Measurements from ENCODE around the gene COG2. TPM values are rescaled to one million over a fixed set of nuclear protein-coding genes. Genes with fewer than 3 reads are reported as not detected.
"Not testable (repeated sequence)": the region's sequence is repeated elsewhere in the genome, so short reads cannot be mapped to it uniquely, and the experiment has no call there.

Gene COG2
- total RNA-seq, 1 donor from 2014 or later: 20.4 TPM

DNA sequence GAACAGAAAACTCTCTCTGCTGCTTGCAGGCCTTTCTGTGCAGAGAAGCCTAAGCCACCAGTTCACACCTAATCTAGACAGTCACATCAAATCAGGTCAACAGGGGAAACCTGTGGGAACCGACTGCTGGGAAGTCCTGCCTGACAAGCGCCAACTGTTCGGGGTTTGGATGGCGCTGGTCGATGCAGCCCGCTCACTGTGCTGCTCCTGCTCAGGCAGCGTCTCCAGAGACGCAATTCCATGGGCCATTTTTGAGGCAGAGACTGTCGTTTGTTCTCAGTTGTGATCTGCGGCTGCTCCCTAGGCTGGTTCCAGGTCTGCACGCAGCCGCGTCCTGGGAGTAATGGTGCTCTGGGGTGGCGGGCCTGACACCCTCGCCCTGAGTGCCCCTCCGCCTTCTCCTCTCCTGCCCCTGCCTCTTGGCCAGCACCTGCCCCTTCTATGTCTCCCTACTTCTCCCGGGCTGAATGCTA, 70.2 kb downstream of the COG2 start:
- DNase-seq (ENCODE audit: low spot score): no peak

DNA sequence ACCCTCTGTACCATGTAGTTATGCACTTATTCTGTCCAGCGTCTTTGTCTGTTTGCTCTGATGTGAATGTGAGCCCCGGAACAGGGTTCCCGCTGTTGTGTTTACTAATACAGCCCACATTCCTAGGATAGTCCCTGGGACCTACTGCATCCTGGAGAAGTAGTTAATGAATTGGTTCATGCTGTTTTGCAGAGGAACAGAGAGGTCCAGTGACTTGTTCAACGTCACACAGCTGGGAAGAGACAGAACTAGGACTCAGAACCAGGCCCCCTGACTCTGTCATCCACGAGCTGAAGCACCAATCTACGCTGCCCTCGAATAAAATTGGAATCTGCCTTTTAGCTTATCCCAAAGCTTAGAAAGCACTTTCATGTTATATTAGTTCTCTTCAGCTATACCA, 70.9 kb downstream of the COG2 start:
- DNase-seq (ENCODE audit: low spot score): no peak

DNA sequence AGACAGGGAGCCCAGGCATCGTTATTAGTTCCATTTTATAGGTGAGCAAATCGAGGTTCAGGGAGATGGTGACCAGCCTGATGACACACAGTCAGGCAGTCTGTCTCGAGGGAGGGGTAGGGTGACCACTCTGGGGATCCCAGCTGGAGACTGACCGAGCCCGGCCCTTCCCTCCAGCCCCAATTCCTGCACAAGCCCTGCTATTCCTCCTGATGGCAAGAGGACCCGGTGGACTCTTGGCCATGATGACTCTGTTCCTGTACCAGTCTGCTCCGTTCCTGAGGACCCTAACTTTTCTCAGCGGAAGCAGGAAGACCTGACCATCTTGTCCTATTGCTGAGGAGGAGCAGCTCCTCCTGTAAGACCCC, 71.2 kb downstream of the COG2 start:
- no peak for DNase-seq (ENCODE audit: low spot score)

DNA sequence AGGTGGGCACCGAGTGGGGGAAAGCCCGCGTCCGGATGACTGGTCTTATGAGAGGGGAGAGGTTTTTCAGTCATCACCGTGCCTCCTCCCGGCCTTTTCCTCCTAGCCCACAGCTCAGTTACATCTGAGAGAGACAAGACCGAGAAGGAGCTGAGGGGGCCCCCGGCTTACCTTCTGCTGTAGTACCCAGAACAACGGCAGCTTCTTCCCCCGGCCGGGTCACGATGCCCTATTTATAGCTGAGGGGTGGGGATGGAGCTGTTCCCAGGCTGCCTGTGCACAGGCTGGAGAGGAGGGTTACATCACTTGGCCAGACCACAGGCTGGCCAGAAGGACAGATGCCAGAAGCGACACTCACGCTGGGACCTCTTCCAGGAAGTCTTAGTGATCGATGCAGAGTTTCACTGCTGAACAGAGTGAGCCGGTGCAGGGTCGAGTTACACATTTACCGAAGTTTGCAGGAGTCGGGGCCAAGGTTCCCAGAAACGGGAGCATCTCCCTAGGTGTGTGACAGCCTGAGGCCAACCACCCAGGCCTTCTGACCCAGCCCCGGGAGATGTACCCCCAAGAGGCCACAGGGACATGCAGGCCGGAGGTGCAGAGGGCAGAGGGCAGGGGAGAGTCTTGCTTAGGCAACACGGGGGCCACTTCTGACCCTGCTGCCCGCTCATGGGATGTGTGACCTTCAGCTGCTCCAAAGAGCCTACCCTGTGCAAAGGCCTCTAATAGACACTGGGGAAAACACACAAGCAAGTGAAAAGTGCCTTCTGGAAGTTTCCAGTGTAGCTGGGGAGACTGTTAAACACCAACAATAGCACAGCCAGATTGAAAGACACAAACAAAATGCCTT, 71.9 kb downstream of the COG2 start, which contains the start of gene AGT:
Gene AGT, minus strand, starts transcription at position 208 of the 850 bp plus-strand sequence. CDS start 3,299 bp downstream, outside the sequence.
- no peak for DNase-seq (ENCODE audit: low spot score)

DNA sequence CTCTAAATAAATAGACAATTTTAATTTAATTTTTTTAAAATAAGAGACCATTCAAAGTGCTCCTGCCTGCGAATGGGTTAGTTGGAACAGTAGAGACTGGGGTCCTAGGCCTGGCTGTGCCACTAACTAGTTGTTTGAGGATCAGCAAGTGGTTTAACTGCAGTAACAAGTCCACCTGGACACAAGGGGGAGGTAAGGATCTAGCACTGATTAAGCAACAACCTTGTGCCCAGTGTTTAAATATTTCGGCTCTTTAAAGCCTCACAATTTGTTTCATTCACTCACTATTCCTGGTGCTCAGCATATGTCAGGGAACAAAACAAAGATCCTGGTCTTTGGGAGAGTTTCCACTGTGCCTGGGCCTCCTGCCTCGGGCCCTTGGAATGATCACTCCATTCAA, 73.2 kb downstream of the COG2 start:
- DNase-seq (ENCODE audit: low spot score): no peak

DNA sequence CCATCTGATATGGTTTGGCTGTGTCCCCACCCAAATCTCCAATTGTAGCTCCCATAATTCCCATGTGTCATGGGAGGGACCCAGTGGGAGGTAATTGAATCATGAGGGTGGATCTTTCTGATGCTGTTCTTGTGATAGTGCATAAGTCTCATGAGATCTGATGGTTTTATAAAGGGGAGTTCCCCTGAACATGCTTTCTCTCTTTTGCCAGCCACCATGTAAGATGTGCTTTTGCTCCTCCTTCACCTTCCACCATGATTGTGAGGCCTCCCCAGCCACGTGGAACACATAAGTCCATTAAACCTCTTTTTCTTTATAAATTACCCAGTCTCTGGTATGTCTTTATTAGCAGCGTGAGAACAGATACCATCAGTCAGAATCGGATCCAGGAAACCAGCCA, 74.2 kb downstream of the COG2 start:
- not testable (repeated sequence) for DNase-seq (ENCODE audit: low spot score)

DNA sequence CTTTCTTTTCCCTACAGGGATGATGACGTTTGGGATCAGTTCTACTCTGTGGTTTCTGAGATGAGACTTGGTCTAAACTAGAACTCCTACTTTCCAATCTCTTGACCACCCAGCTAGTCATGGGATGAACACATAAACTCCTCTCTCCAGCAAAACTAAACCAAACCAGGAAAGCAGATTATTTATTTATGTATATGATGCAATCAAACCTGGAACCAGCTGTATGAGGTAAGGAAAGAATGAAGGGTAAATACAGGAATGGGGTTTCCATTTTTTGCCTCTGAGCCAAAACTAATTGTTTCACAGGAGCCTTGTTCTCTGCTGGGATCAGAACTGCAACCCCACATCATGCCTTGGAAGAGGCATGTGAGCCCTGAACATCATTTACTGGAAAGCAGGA, 75.0 kb downstream of the COG2 start:
- DNase-seq (ENCODE audit: low spot score): no peak

DNA sequence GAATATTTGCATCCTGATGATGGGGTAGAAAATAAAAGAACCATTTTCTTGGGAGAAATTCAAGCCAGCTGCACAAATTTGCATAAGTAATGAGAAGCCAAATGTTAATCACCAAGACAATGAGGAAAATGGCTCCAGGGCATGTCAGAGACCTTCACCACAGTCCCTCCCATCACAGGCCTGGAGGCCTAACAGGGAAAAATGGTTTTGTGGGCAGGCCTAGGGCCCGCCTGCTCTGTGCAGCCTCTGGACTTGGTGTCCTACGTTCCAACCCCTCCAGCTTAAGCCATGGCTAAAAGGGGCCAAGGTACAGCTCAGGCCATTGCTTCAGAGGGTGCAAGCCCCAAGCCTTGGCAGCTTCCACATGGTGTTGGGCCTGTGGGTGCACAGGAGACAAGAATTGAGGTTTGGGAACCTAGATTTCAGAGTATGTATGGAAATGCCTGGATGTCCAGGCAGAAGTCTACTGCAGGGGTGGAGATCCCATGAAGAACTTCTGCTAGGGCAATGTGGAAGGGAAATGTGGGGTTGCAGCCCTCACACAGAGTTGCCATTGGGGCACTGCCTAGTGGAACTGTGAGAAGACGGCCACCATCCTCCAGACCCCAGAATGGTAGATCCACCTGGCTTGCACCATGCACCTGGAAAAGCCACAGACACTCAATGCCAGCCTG, 79.7 kb downstream of the COG2 start:
- DNase-seq (ENCODE audit: low spot score): not testable (repeated sequence)

DNA sequence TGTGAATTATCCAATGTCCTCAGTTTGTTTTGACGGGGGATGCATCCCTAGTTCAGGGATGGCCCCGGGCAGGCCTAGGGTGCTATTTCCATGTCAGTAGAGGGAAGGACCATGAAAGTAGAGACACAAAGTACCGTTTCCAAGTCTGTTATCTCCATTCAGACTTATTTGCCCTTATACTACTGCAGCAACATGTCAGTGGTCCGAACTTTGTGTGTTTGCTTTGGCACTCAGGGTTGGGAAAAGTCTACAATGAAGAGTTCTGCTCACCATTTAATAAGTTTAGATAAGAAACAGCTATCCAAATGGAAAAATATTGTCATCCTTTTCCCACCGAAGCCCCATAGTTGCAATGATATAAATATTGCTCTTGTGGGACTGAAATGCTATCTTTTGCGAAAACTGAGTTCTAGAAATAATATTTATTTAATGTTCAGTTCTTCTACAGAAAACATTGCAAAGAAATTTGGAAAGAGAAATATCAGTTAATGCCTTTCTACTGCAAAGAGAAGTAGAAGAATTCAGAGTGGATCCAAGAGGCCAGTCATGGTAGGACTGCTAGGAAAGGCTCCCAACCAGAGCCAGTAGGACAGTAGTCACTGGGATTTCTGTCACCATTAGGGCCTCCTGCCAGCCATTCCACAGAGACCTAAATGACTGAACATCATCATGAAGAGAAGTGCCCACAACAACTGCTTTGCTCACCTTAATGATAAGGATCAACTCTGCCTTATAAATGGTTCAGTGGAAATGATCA, 83.2 kb downstream of the COG2 start:
- no peak for DNase-seq (ENCODE audit: low spot score)

DNA sequence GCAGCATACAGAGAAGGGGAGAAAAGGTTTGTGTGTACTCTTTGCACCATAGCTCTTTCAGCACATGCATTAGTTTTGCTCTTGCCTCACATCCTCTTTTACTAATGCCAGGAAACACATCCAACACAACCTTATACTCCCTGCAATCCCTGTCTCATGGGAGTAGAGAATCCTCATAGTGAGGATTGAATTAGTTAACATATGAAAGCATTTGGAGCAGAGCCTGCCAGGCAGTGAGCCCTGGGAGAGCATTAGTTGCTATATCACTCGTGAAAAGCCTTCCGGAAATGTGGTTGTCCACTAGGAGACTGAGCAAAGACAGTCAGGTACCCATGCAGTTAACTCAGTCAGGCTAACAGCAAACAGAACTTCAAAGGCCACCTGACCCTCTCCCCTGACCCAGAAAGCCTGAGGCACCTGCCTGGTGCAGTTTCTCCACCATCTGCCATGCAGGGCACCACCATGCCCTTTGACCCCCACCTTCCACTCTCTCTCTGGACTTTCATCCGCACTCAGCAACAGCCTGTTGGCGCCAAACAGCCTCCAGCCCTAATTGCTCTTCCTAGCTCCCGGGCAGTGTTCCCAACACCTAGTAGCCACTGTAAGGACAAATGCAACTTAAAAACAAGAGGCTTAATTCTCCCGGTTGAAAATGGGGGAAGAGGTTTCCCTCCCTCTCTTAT, 86.6 kb downstream of the COG2 start:
- no peak for DNase-seq (ENCODE audit: low spot score)

DNA sequence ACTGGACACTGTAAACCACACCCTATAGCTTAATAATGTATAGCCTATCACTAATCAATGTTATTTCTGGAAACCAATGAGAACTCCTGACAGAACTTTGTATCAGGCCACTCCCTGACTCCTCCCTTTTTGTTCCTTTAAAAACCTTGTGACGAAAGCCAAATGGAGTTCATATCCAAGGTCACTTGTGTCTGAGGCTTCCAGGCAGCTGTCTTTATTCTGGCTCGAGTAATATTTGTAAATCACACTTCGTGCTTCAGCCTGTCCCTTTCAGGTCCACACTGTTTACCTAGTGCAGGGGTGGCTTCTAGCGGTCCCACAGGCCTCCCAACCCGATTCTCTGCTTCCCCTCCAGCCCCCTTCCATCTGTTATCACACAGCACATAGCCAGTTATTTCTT, 88.7 kb downstream of the COG2 start:
- no peak for DNase-seq (ENCODE audit: low spot score)

DNA sequence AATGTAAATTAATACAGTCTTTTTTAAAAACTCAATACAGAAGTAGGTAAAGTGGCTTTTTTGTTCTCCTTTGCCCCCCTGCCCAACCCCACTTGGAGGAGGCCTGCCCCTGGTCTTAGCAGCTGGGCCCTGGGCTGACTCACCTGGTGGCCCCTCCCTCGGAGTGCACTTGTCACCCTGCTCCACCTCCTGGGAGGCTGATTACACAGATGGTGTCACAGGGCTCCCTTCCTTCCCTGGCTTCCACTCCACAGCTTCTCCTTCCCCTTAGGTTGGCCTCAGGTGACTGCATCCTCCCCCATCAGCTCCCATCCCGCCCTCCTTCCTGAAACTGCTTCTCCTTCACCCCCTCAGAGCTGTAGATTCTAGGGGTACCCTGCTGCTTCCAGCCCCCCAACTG, 93.2 kb downstream of the COG2 start:
- no peak for DNase-seq (ENCODE audit: low spot score)

DNA sequence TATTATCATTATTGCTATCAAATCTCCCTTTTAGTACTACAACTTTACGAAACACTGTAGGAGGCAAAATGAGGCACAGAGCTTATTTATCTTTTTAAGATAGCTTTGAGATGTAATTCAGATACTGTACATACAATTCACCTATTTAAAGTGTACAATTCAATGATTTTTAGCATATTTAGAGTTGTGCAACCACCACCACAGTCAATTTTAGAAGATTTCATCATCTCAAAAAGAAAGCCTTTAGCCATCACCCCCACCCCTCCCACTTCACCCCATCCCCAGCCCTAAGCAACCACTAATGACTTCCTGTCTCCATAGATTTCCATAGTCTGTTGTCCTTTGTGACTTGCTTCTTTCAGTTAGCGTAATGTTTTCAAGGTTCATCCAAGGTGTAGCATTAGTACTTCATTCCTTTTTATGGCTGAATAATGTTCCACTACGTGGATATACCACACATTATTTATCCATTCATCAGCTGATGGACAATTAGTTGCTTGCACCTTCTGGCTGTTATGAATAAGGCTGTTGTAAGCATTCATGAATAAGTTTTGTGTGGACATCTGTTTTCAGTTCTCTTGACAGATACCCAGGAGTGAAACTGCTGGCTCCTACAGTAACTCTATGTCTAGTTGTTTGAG, 95.5 kb downstream of the COG2 start:
- DNase-seq (ENCODE audit: low spot score): no peak

DNA sequence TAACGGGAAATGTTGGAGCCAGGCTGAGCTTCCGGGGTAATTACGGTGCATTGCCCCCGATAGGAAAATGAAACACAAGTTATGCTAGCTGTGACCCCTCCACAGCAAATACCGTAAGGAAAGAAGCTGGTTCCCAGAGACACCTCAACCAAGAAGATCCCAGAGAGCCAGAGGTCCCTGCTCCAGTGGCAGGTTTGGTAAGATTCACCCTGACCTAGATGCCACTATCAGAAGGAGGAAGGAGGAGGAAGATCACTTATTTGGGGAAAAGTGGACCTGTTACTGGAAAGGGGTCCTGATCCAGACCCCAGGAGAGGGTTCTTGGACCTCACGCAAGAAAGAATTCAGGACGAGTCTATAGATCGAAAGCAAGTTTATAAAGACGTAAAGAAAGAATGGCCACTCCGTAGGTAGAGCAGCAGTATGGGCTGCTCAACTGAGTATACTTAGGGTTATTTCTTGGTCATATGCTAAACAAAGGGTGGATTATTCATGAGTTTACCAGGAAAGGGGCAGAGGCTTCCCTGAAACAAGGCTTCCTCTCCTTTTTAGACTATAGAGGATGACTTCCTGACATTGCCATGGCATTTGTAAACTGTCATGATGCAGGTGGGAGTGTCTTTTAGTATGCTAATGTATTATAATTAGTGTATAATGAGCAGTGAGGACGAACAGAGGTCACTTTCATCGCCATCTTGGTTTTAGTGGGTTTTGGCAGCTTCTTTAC, 97.4 kb downstream of the COG2 start:
- DNase-seq (ENCODE audit: low spot score): no peak

Other genes with a start within 250 kb of the COG2 start
- 1.4 TPM for gene PGBD5, start 216.1 kb upstream of the COG2 start, total RNA-seq
- gene AGT, start 71.6 kb downstream of the COG2 start, total RNA-seq: 3.7 TPM
- gene CAPN9, start 104.9 kb downstream of the COG2 start, total RNA-seq: not detected
- gene C1orf198, start 226.0 kb downstream of the COG2 start, total RNA-seq: 64.5 TPM

Data from mesenteric fat pad (tissue), 1 donor.